HL-60/S4 (cell line): ENCODE measurements around the gene LDB3.

Experiments
- in situ Hi-C: fragments of 300-500 bp; cut with MboI; formaldehyde crosslinking; loops from 2 replicates; pipeline ENCODE4 v1.14.3; 2022; ENCODE audit warnings: low sequenced_read_pairs

LDB3 gene

GRCh38 chr10:86684331-86685097 is 16.2 kb downstream of the LDB3 start:
- in situ Hi-C loops = no loop called here

- in situ Hi-C loops = no loop called here
Observed at GRCh38 chr10:86685416-86685815, 17.1 kb downstream of the LDB3 start.

- in situ Hi-C loops = no loop called here
Observed at GRCh38 chr10:86685893-86686632, 17.8 kb downstream of the LDB3 start.

GRCh38 chr10:86686972-86687371 is 18.7 kb downstream of the LDB3 start:
- in situ Hi-C loops = no loop called here

GRCh38 chr10:86687750-86688149 is 19.4 kb downstream of the LDB3 start:
- in situ Hi-C loops = no loop called here

GRCh38 chr10:86688398-86688921 is 20.1 kb downstream of the LDB3 start:
- in situ Hi-C loops = no loop called here

- in situ Hi-C loops = no loop called here
Observed at GRCh38 chr10:86689146-86689545, 20.8 kb downstream of the LDB3 start.

- in situ Hi-C loops = loop anchor here (10.0 kb wide), 1 partner anchor 215 kb away; no protein-coding TSS in a partner anchor
Observed at GRCh38 chr10:86690231-86690630, 21.9 kb downstream of the LDB3 start.

- in situ Hi-C loops = loop anchor here (10.0 kb wide), 1 partner anchor 214 kb away; no protein-coding TSS in a partner anchor
Observed at GRCh38 chr10:86690657-86691084, 22.4 kb downstream of the LDB3 start.

- in situ Hi-C loops = loop anchor here (10.0 kb wide), 1 partner anchor 213 kb away; no protein-coding TSS in a partner anchor
Observed at GRCh38 chr10:86691333-86692022, 23.2 kb downstream of the LDB3 start.

GRCh38 chr10:86692023-86692514 is 23.8 kb downstream of the LDB3 start:
- in situ Hi-C loops = loop anchor here (10.0 kb wide), 1 partner anchor 213 kb away; no protein-coding TSS in a partner anchor

GRCh38 chr10:86692664-86693063 is 24.4 kb downstream of the LDB3 start:
- in situ Hi-C loops = loop anchor here (10.0 kb wide), 1 partner anchor 212 kb away; no protein-coding TSS in a partner anchor

GRCh38 chr10:86693275-86693674 is 25.0 kb downstream of the LDB3 start:
- in situ Hi-C loops = loop anchor here (10.0 kb wide), 1 partner anchor 212 kb away; no protein-coding TSS in a partner anchor

- in situ Hi-C loops = loop anchor here (10.0 kb wide), 1 partner anchor 211 kb away; no protein-coding TSS in a partner anchor
Observed at GRCh38 chr10:86693721-86694369, 25.5 kb downstream of the LDB3 start.

GRCh38 chr10:86698207-86698940 is 30.1 kb downstream of the LDB3 start:
- in situ Hi-C loops = loop anchor here (10.0 kb wide), 1 partner anchor 206 kb away; no protein-coding TSS in a partner anchor

GRCh38 chr10:86699125-86699524 is 30.8 kb downstream of the LDB3 start:
- in situ Hi-C loops = loop anchor here (10.0 kb wide), 1 partner anchor 206 kb away; no protein-coding TSS in a partner anchor

- in situ Hi-C loops = loop anchor here (10.0 kb wide), 1 partner anchor 205 kb away; no protein-coding TSS in a partner anchor
Observed at GRCh38 chr10:86699541-86699940, 31.2 kb downstream of the LDB3 start.

GRCh38 chr10:86699991-86700840 is 31.9 kb downstream of the LDB3 start:
- in situ Hi-C loops = loop anchor here (10.0 kb wide), 1 partner anchor 205 kb away; no protein-coding TSS in a partner anchor
